Measurements from ENCODE around the gene OSBPL3.

Gene OSBPL3

DNA sequence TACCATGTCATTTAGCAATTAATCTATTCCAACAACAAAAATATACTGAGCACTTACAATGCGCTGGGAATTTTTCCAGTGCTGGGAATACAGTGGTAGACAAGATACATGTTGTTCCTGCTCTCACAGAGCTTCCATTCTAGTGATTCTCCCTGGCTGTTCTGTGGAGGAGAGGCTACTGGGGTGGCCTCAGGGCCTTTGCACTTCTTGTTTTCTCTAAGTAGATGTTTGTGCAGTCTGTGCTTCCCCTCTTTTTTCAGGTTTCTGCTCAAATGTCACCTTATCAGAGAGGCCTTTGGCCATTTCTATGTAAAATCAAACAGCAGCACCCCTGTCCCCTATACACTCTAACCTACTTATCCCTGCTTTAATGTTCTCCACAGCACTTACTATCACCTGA is 24.7 kb downstream of the OSBPL3 start:
- no peak for DNase-seq (ENCODE audit: low read depth)

DNA sequence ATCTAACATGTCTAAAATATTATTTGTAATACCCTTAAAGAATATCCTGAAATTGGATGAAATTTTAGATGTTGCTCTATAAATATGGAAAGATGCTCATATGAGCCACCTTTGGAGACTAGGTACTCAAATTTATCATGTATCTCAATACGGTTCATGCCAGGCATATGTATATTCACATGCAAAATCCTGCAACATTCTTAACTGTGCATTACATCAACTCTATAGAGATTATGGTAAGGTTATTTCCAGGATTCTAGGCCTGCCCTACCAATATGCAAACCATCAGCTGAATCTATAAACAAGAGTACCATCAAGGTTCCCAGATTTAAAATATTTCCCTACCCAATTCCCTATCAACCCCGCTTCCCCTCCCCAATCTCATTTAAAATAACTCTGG is 27.5 kb downstream of the OSBPL3 start:
- no peak for DNase-seq (ENCODE audit: low read depth)

DNA sequence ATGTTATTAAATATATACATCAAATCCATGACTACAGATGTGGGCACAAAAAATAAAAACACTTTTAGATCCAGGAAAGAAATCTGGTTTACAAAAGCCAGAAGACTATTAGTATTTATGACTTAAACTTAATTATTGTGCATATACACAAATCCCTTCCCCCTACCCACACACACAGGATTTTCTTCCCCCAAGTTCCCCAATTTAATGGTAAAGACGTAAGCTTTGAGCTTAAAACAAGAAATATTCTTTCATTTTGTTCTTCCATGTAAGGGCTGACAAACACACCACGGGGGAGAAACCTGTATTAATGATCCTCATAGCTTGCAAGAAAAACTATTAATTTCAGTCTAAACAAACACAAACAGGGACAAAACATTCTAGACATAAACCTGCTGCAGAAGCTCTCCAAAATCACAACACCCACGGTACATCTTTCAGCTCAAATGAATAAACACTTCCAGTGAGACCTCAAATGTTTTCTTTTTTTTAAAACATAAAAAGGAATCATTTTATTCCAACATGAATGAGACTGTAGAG is 28.5 kb downstream of the OSBPL3 start:
- DNase-seq (ENCODE audit: low read depth): no peak

- no peak for DNase-seq (ENCODE audit: low read depth)
These were observed 30.1 kb downstream of the OSBPL3 start for GRCh38 chr7:24949884-24950283.

DNA sequence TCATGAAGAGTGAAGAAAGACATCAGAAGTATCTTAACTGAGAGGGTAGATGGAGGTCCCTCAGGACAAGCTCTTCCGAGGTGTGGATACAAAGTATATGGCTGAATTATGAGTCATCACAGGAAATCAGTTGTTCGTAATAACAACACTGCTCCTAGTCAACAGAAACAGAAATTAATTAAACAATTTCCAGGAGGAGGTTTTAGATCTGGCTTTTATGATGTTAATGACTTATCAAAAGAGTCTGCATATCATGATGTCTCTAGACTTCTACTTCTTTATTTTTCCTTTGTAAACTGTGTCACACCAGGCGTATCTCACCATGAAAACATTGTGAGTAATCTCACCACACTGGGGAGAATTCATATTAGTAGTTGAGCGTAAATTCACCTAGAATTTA is 31.2 kb downstream of the OSBPL3 start:
- DNase-seq (ENCODE audit: low read depth): no peak

- DNase-seq (ENCODE audit: low read depth): no peak
These were observed 33.5 kb downstream of the OSBPL3 start for GRCh38 chr7:24946467-24946866.

DNA sequence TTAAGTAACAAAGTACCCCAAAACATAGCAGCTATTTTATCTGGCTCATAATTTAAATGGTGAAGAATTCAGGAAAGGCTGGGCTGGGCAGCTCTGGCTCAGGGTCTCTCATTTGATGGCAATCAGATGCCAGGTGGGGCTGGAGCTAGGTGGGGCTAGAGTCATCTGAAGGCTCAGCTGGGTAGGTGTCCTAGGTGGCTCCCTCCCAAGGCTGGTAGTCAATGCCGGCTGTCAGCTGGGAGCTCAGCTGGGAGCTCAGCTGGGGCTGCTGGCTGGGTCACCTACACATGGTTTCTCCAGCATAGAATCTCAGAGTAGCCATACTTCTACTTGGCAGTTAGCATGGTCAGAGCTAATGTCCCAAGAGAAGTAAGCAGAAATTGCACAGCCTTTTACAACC is 34.1 kb downstream of the OSBPL3 start:
- no peak for DNase-seq (ENCODE audit: low read depth)

- DNase-seq (ENCODE audit: low read depth): no peak
These were observed 36.7 kb downstream of the OSBPL3 start for GRCh38 chr7:24943096-24943948.

GRCh38 chr7:24942226-24942625 is 37.8 kb downstream of the OSBPL3 start:
- no peak for DNase-seq (ENCODE audit: low read depth)

- DNase-seq (ENCODE audit: low read depth): no peak
These were observed 40.6 kb downstream of the OSBPL3 start for GRCh38 chr7:24939416-24939815.

DNA sequence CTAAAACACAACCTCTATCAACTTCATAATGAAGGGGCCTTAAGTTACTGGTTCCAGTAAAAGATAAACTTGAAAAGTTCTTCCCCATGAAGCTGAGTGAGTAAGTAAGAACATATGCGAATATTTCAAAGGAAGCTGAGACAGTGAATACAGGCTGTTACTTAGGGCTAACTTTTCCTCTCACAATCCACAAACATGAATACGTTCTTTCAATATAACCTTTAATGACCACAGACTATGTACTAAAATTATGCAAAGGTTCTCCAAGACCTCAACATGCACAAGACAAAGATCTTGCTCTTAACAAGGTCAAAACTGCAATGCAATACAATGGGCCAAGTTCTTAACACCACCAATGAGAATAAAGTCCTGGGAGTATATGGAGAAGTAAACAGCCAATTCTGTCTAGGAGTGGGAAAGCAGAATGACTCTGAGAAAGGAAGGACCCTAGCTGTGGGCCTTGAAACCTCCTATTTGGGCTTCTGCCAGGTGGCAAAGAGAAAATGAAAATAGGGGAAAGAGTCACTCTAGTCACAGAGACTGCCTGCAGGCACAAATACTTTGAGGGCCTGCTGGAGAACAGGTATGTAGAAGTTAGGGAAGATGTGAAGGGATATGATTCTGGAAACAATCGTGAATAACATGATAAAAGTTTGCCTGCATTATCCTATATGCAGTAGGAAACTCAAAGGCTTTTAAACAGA is 43.7 kb downstream of the OSBPL3 start:
- no peak for DNase-seq (ENCODE audit: low read depth)

GRCh38 chr7:24933298-24933697 is 46.7 kb downstream of the OSBPL3 start:
- no peak for DNase-seq (ENCODE audit: low read depth)

GRCh38 chr7:24932815-24933214 is 47.2 kb downstream of the OSBPL3 start:
- no peak for DNase-seq (ENCODE audit: low read depth)

DNA sequence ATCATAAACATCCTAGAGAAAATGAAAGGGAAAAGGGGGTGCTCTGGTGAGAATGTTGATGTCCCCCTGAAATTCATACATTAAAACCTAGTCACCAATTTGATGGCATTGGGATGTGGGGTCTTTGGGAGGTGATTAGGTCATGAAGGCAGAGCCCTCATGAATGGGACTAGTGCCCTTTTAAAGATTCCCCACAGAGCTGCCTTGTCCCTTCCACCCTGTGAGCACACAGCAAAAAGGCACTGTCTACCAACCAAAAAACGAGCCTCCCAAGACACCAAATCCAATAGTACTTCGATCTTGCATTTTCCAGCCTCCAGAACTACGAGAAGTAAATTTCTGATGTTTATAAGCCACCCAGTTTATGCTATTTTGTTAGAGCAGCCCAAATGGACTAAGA is 47.6 kb downstream of the OSBPL3 start:
- no peak for DNase-seq (ENCODE audit: low read depth)

DNA sequence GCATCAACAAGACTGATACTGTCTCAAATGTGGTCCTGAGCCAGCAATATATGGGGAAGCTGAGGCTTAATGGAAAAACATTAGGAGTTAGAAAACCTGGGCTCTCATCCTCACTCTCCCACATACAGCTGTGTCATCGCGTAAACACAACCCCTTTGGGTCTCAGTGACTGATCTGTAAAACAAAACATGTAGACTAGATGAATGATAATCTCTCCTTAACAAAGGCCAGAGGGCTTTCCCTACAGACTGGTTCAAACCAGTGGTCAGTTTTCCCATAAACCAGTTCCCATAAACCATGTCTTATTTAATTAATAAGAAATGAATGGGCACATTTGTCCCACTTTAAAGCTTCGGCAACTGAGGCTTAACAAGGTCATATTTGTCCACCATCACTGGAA is 48.1 kb downstream of the OSBPL3 start:
- DNase-seq (ENCODE audit: low read depth): no peak

- no peak for DNase-seq (ENCODE audit: low read depth)
These were observed 49.1 kb downstream of the OSBPL3 start for GRCh38 chr7:24930856-24931255.

- peak; percentile 67 for DNase-seq (ENCODE audit: low read depth)
These were observed 53.1 kb downstream of the OSBPL3 start for GRCh38 chr7:24926623-24927524.

- DNase-seq (ENCODE audit: low read depth): no peak
These were observed 55.6 kb downstream of the OSBPL3 start for GRCh38 chr7:24924375-24924774.

DNA sequence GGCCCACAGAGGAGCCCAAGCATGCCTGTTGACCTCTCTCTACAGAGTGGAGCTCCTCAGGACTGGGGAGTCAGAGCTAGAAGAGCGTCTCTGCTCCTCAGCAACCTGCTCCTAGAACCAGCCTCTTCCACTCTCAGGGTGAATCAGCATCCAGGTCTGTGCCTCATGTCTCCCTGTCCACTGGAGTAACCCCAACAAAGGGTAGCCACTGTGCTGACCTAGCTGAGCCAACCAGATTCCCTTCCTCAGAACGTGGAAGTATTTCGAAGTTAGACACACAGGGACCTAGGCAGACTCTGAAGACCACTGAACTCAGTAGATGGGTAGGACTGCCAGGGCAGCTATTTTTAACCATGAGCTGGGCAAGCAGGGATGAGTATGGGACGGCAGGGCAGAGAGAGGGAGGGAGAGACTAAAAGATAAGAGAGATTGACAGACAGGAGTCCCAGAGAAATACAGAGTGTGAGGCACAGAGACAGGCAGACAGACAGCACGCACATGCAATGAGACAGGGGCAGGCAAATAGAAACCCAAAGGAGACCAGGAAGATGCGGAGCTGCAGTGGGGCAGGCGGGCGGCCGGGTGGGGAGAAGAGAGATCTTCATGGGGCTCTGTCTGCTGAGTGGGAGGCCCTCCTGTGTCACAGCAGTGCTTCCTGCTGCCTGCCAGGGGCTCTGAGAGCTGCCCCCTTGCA is 56.7 kb downstream of the OSBPL3 start:
- no peak for DNase-seq (ENCODE audit: low read depth)

GRCh38 chr7:24922099-24922773 is 57.7 kb downstream of the OSBPL3 start:
- peak; percentile 43 for DNase-seq (ENCODE audit: low read depth)

- no peak for DNase-seq (ENCODE audit: low read depth)
These were observed 58.7 kb downstream of the OSBPL3 start for GRCh38 chr7:24921362-24921679.
